ENCODE data around the gene MAB21L1.

GRCh38 chr13:35514801-35515502 is 38.5 kb upstream of the MAB21L1 start:
- TF ChIP-seq CTCF (IDR thresholded peaks at IDR 0.05) (no peak), POLR2A (IDR thresholded peaks at IDR 0.05) (no peak), EP300 (IDR thresholded peaks at IDR 0.05) (no peak), POLR2AphosphoS5 (IDR thresholded peaks at IDR 0.05) (no peak)
